22Rv1 (cell line): ENCODE results near the gene SLAMF1.

ENCODE experiments used
- H3K27ac ChIP-seq: fragments of 450-650 bp; 2 replicates; pipeline ENCODE4 v1.5.1; 2017
- ZFX ChIP-seq: fragments of 450-650 bp; IDR thresholded peaks from 2 replicates; pipeline ENCODE4 v1.6.1; 2017; ENCODE audit warnings: antibody characterized with exemption, borderline replicate concordance
- TF ChIP-seq, protein P1 (sequence below): fragments of 450-650 bp; IDR thresholded peaks from 2 replicates; pipeline ENCODE4 v1.5.1; 2017; ENCODE audit warnings: mild to moderate bottlenecking

Gene SLAMF1

DNA sequence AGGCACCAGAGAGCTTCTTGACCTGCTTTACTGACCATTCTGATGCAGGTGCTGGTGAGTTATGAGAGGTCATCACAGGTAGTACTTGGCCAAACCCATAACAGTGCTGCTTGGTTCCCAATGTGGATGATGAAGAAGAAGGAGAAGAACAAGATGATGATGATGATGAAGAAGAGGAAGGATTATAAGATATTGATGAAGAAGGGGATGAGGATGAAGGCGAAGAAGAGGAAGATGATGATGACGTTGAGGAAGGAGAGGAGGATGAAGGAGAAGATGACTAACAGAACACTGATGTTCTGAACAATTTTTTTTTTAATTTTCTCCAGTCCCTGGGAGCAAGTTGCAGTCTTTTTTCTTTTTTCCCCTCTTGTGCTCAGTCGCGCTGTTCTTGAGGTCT lies 23.9 kb upstream of the SLAMF1 start:
- no peak overlapping the region for H3K27ac ChIP-seq
- TF ChIP-seq, protein P1, sequence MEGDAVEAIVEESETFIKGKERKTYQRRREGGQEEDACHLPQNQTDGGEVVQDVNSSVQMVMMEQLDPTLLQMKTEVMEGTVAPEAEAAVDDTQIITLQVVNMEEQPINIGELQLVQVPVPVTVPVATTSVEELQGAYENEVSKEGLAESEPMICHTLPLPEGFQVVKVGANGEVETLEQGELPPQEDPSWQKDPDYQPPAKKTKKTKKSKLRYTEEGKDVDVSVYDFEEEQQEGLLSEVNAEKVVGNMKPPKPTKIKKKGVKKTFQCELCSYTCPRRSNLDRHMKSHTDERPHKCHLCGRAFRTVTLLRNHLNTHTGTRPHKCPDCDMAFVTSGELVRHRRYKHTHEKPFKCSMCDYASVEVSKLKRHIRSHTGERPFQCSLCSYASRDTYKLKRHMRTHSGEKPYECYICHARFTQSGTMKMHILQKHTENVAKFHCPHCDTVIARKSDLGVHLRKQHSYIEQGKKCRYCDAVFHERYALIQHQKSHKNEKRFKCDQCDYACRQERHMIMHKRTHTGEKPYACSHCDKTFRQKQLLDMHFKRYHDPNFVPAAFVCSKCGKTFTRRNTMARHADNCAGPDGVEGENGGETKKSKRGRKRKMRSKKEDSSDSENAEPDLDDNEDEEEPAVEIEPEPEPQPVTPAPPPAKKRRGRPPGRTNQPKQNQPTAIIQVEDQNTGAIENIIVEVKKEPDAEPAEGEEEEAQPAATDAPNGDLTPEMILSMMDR = no peak
- no peak for TF ChIP-seq ZFX

DNA sequence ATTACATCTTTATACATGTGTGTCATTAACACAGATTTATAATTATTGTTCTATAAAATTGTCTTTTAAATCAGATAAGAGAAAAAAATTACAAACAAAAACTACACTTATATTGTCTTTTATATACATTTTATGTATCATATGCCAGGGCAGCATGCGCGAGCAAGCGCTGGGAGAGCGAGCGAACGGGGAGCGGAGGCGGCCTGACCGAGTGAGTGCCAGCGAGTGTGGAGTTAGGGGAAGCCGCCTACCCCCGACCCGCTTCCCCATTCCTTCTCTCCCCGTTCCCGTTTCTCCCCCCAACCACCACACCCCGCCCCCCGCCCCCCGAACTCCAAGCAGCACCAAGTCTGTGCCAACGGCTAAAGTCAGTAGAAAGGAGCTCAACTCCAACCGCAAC lies 23.0 kb upstream of the SLAMF1 start:
- no peak overlapping the region for H3K27ac ChIP-seq
- TF ChIP-seq ZFX = no peak
- TF ChIP-seq, protein P1 = no peak

DNA sequence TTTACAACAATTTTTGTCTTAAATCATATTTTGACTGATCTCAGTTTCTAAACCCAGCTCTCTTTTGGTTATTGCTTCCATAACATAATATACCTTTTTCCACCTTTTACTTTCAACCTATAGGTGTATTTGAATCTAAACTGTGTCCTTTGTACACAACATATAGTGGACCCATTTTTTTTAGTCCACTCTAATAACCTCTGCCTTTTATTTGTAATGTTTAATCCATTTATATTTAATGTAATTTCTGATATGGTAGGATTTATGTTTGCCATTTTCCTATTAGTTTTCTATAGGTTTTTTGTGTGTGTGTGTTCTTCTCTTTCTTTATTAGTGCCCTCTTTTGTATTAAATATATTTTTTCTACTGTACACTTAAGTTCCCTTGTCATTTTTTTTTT lies 22.4 kb upstream of the SLAMF1 start:
- H3K27ac ChIP-seq = no peak overlapping the region
- no peak for TF ChIP-seq ZFX
- TF ChIP-seq, protein P1 = no peak

DNA sequence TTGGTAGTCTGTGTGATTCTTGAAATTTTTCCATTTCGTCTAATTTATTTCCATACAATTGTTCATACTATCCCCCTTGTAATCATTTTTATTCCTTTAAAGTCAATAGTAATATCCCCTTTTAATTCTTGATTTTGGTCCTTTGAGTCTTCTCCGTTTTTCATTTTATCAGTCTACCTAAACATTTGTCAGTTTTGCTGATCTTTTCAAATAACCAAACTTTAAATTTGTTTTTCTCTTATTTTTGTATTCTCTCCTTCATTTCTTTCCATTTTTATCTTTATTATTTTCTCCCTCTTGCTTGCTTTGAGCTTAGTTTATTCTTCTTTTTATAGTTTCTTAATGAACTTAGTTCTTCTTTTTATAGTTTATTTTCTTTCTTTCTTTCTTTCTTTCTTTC lies 21.1 kb upstream of the SLAMF1 start:
- H3K27ac ChIP-seq = no peak overlapping the region
- TF ChIP-seq, protein P1 = no peak
- no peak for TF ChIP-seq ZFX

DNA sequence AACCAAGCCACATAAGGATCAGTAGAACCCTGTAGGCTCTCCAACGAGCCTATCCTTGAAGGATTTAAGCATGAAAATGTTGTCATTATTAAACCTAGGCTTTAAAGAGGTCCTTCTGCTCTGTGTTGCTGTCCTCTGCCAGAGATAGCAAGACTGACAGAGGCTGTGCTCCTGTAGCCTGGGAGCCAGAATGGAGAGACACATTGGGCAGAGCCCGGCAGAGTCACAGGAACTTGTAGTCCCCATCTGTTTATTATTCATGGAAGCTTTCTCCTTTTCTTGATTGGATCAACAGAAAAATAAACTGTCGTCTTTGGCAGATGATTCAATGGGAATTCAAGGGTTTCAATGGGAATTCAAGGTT lies 19.2 kb upstream of the SLAMF1 start:
- TF ChIP-seq ZFX = no peak
- TF ChIP-seq, protein P1 = no peak
- no peak overlapping the region for H3K27ac ChIP-seq

DNA sequence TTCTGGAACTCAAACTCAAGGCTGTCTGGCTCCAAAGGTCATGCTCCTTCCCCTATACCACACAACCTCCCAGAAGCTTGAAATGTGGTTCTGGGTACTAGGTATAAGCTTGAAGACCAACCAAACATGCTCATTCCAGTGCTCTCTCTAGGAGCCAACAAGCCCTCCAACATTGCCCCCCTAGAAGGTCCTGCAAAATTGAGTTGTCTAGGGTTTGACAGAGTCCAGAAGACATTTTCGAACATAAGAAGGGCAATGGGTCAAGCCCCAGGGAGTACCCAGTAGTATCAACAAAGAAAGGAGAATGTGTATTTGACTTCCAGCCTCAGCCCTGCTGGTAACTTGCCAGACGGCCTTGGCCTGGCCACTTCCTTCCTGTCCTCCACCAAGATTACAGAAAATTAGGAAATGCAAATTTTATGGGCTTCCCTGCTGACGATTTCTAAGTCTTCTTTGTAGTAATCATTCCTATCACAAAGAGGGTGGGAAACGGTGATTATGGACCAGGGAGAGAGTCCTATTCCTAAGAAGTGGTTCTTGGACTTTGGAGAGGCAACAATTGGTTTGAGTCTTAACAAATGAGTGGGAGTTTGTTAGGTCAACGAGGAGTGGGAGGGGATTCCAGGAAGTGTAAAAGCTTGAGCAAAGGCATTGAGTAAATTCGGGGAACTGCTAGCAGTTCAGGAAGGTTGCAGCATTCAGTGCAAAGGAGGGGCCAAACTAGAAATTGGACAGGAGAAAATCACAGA lies 18.7 kb upstream of the SLAMF1 start:
- TF ChIP-seq, protein P1 = no peak
- TF ChIP-seq ZFX = no peak
- no peak overlapping the region for H3K27ac ChIP-seq

DNA sequence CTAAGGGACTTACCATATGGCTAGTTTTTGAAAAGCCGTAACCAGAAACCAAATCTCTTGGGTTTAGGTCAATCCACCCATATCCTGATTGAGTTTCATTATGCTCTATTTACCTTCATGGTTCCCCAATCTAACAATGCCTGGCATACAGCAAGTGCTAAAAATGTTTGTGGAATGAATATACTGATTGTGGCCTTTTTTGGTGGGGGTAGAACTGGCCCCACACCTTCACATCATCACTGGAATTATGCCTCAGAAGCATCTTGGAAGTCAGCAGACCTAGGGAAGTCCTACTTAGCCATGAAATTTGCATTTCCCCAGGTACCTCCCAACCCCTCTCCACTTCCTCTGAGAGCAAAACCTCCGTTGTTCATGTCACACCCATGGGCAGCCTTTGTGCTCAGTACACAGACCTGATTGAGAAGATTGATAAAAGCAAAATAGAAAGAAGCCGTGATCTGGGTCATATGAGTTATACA lies 17.8 kb upstream of the SLAMF1 start:
- no peak overlapping the region for H3K27ac ChIP-seq
- TF ChIP-seq, protein P1 = no peak
- no peak for TF ChIP-seq ZFX
